Cardiac fibroblast (primary cell): ENCODE data around the gene EME1.

Source experiments
- DNase-seq, 2 donors: peaks; one replicate each; pipeline versions ENCODE4 v3.0.0 to v3.0.0-alpha.2; 2010; ENCODE audit warnings: low read depth in 2 of 2
- H3K4me3 ChIP-seq, 2 donors: replicated peaks in 1 of 2; 1 replicate in 1 of 2; 2 replicates in 1 of 2; pipeline ENCODE4 v1.5.1; 2011; ENCODE audit warnings: low read depth in 2 of 2, low read length in 2 of 2, mild to moderate bottlenecking in 2 of 2, moderate library complexity in 1 of 2
- CTCF ChIP-seq: IDR thresholded peaks from one replicate; pipeline ENCODE4 v1.5.1; 2011; ENCODE audit warnings: low read depth, mild to moderate bottlenecking, low read length, inconsistent platforms

The EME1 gene

DNA sequence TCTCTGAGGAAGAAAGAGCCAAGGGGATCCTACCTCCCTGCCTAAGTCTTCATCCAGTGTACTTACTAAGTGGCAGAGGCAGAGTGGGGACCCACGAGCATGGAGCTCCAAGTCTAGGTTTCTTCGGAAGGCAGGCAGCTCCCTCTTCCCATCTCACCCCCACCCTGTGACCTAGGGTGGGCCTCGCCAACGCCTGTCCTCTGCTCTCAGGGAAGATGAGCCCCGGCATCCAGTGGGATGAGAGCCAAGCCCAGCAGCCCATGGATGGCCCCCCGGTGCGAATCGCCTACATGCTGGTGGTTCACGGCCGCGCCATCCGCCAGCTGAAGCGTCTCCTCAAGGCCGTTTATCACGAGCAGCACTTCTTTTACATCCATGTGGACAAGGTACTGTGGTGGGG lies 18.8 kb upstream of the EME1 start:
- TF ChIP-seq CTCF: no peak
- no peak overlapping the region for H3K4me3 ChIP-seq
- no peak for DNase-seq

- H3K4me3 ChIP-seq: no peak overlapping the region
- TF ChIP-seq CTCF: no peak
- DNase-seq: no peak
Measured at GRCh38 chr17:50354776-50355175, 18.3 kb upstream of the EME1 start.

- no peak for DNase-seq
- H3K4me3 ChIP-seq: no peak overlapping the region
- TF ChIP-seq CTCF: no peak
Measured at GRCh38 chr17:50355336-50355700, 17.7 kb upstream of the EME1 start.

DNA sequence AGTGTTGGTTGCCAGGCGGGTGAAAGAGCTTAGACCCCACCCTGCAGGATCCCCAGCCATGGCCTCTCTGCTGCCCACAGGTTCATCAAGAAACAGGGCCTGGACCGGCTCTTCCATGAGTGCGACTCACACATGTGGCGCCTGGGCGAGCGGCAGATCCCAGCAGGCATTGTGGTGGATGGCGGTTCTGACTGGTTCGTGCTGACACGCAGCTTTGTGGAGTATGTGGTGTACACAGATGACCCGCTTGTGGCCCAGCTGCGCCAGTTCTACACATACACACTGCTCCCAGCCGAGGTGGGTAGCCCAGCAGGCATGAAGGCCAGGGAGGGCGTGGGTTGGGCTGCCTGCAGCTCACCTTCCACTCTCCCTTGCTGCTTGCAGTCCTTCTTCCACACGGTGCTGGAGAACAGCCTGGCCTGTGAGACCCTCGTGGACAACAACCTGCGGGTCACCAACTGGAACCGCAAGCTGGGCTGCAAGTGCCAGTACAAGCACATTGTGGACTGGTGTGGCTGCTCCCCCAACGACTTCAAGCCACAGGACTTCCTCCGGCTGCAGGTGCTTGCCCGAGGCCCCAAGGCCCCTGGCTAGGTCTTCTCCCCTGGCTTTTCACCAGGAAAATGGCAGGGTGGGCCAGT lies 17.2 kb upstream of the EME1 start:
- no peak overlapping the region for H3K4me3 ChIP-seq
- no peak for DNase-seq
- TF ChIP-seq CTCF: no peak

GRCh38 chr17:50356418-50356817 lies 16.6 kb upstream of the EME1 start:
- H3K4me3 ChIP-seq: no peak overlapping the region
- no peak for DNase-seq
- no peak for TF ChIP-seq CTCF

- no peak for TF ChIP-seq CTCF
- DNase-seq: no peak
- H3K4me3 ChIP-seq: no peak overlapping the region
Measured at GRCh38 chr17:50356892-50357510, 16.0 kb upstream of the EME1 start.

- no peak for TF ChIP-seq CTCF
- no peak overlapping the region for H3K4me3 ChIP-seq
- no peak for DNase-seq
Measured at GRCh38 chr17:50358177-50358576, 14.9 kb upstream of the EME1 start.
